ENCODE data around the gene ZNF701. TPM values are rescaled to one million over a fixed set of nuclear protein-coding genes. Genes with fewer than 3 reads are reported as not detected.
A peak's percentile ranks its signal among the peaks of the same experiment; 100 is the strongest.
"Not testable (repeated sequence)": the region's sequence is repeated elsewhere in the genome, so short reads cannot be mapped to it uniquely, and the experiment has no call there.

The ZNF701 gene
- polyA plus RNA-seq (ENCODE audit: insufficient read length): 8.6 TPM

- DNase-seq (ENCODE audit: low read depth): peak; percentile 60
These were observed at the start of gene ZNF701 for GRCh38 chr19:52570000-52570861. TSS of gene ZNF701 (plus strand) at chr19:52570287. CDS start at chr19:52574148, 3,861 bp downstream.

- no peak for DNase-seq (ENCODE audit: low read depth)
These were observed 47.5 kb upstream of the ZNF701 start for GRCh38 chr19:52522551-52522950.

GRCh38 chr19:52524086-52524485, 46.0 kb upstream of the ZNF701 start:
- DNase-seq (ENCODE audit: low read depth): no peak

GRCh38 chr19:52527134-52527955, 42.7 kb upstream of the ZNF701 start, which contains the start of gene ZNF808:
TSS of gene ZNF808 (plus strand) at chr19:52527668. CDS start at chr19:52543285, 15,617 bp downstream.
- DNase-seq (ENCODE audit: low read depth): peak; percentile 60

GRCh38 chr19:52527956-52528351, 42.1 kb upstream of the ZNF701 start:
- DNase-seq (ENCODE audit: low read depth): no peak

GRCh38 chr19:52532480-52532879, 37.6 kb upstream of the ZNF701 start:
- DNase-seq (ENCODE audit: low read depth): no peak

DNA sequence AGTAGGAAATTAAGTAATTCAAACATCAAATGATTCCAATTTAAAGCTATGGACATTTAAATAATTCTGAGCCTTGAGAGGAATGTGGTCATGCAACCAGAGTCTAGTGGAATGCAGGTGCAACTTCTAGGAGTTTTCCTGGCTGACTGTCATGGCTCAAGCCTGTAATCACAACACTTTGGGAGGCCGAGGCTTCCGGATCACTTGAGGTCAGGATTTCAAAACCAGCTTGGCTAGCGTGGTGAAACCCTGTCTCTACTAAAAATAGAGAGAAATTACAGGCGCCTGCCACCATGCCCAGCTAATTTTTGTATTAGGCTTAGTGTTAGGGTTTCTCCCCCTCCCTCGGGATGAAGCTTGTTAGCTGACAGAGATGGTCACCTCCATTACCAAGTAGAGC, 36.2 kb upstream of the ZNF701 start:
- DNase-seq (ENCODE audit: low read depth): no peak

GRCh38 chr19:52535385-52535770, 34.7 kb upstream of the ZNF701 start:
- not testable (repeated sequence) for DNase-seq (ENCODE audit: low read depth)

DNA sequence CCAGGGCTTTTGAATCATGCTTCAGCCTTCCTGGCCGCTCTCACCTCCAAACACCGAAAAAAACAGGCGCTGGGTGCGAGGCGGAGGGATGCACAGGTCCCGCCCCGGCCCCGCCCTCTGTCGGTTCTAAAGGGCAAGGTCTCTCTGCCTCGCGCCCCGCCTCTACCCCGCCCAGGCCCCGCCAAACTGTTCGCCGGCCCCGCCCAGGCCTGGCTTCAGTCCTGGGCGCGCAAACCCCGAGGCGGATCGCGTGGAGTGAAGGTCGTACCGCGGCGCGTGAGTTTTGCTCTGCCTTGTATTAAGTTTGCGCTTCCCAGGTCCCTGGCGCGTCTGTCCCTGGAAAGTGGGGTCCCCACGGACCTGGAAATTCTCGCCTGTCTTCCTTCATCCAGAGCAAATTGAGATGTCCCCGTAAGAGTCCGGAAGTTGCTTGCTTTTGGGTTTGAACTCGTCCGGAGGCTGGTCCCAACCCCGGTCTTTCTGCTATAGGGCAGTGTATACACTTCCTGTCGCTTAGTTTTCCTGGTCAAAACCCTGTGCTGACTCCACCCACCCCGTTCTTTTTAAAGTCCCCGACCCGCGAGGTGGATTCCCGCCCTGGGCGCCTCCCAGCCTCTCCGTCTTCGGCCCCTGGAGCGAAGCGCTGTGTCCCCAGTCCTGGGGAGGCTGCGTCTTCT, 34.2 kb upstream of the ZNF701 start:
- peak; percentile 29 for DNase-seq (ENCODE audit: low read depth)

GRCh38 chr19:52536448-52536800, 33.7 kb upstream of the ZNF701 start:
- DNase-seq (ENCODE audit: low read depth): no peak

- DNase-seq (ENCODE audit: low read depth): not testable (repeated sequence)
These were observed 31.3 kb upstream of the ZNF701 start for GRCh38 chr19:52538815-52539214.

GRCh38 chr19:52541176-52541575, 28.9 kb upstream of the ZNF701 start:
- not testable (repeated sequence) for DNase-seq (ENCODE audit: low read depth)

DNA sequence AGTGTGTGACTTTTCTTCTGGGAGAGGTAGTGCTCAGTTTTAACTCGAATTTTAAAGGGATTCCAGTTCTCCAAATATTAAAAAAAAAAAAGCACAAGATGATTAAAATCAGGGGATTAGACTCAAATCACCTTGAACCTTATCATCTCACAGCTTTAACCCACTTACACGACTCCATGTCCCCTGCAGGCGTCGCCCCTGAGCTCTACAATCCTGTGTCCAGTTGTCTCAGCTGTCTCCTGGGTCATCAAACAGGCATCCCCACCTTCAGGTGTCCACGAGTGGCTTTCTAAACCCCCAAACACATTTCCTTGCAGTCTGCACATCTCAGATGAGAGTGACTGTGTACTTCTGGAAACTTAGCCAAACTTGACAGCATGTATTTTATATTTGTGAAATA, 28.5 kb upstream of the ZNF701 start:
- no peak for DNase-seq (ENCODE audit: low read depth)

DNA sequence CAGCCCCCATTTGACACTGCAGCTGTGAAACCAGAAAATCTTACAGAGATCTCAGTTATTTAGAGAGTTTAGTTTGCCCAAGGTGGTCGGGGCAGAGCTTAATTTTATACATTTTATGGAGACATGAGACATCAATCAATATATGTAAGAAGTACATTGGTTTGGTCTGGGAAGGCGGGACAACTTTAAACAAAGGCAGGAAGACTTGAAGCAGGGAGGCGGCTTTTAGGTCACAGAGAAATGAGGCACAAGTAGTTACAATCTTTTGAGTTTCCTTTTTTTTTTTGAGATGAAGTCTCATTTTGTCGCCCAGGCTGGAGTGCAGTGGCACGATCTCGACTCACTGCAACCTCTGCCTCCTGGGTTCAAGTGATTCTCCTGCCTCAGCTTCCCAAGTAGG, 27.5 kb upstream of the ZNF701 start:
- not testable (repeated sequence) for DNase-seq (ENCODE audit: low read depth)

DNA sequence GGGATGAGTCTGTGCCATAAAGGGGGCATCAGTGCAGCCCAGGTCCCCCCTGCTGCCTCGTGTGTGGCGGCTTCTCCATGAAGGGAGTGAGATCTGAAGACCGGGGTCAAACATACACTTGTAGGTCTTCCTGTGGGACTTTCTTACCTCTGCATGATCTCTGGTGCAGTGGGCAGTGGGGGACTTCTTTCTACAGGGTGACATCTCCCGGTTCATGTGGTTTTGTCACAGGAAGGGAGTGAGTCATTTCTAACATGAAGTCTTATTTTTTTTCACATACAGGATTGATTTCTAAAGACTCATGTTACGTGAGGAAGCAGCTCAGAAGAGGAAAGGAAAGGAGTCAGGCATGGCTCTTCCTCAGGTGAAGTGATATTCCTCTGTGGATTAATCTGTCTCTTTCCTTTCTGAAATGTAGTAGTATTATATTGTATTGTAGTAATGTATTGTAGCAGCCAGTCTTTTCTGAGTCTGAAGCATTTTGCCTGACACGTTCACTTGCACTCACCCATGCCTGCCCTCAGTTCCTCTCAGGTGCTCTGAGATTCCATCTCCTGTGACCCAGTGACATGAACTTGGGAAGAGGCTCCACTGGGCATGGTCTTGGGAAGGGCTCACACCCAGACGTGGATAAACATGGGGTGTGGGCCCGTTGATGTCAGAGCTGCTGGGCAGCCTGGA, 27.0 kb upstream of the ZNF701 start:
- no peak for DNase-seq (ENCODE audit: low read depth)

DNA sequence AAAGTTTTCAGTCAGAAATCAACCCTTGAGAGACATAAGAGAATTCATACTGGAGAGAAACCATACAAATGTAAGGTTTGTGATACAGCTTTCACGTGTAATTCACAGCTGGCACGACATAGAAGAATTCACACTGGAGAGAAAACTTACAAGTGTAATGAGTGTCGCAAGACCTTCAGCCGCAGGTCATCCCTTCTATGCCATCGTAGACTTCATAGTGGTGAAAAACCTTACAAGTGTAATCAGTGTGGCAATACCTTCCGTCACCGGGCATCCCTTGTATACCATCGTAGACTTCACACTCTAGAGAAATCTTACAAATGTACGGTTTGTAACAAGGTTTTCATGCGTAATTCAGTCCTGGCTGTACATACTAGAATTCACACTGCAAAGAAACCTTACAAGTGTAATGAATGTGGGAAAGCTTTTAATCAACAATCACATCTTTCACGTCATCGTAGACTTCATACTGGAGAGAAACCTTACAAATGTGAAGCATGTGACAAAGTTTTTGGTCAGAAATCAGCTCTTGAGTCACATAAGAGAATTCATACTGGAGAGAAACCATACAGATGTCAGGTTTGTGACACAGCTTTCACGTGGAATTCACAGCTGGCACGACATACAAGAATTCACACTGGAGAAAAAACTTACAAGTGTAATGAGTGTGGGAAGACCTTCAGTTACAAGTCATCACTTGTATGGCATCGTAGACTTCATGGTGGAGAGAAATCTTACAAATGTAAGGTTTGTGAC, 15.7 kb upstream of the ZNF701 start:
- no peak for DNase-seq (ENCODE audit: low read depth)

GRCh38 chr19:52557231-52557995, 12.7 kb upstream of the ZNF701 start:
- no peak for DNase-seq (ENCODE audit: low read depth)

DNA sequence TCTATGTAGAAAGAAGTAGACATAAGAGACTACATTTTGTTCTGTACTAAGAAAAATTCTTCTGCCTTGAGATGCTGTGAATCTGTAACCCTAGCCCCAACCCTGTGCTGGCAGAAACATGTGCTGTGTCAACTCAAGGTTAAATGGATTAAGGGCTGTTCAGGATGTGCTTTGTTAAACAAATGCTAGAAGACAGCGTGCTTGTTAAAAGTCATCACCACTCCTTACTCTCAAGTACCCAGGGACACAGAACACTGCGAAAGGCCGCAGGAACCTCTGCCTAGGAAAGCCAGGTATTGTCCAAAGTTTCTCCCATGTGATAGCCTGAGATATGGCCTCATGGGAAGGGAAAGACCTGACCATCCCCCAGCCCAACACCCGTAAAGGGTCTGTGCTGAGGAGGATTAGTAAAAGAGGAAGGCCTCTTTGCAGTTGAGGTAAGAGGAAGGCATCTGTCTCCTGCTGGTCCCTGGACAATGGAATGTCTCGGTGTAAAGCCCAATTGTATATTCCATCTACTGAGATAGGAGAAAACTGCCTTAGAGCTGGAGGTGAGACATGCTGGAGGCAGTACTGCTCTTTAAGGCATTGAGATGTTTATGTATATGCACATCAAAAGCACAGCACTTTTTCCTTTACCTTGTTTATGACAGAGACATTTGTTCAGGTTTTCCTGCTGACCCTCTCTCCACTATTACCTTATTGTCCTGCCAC, 11.2 kb upstream of the ZNF701 start:
- DNase-seq (ENCODE audit: low read depth): not testable (repeated sequence)

DNA sequence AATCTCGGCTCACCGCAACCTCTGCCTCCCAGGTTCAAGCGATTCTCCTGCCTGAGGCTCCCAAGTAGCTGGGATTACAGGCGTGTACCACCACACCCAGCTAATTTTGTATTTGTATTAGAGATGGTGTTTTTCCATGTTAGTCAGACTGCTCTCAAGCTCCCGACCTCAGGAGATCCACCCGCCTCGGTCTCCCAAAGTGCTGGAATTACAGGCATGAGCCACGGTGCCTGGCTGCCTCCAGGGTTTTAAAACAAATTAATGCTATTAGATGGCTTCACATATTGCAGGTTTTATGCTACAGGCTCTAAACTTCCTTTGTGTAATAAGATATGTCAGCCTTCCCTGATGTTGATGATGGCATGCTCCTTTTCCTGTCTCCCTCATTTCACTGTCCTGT, 8.5 kb upstream of the ZNF701 start:
- DNase-seq (ENCODE audit: low read depth): not testable (repeated sequence)
